Vagina (tissue), 2 donors: ENCODE measurements around the gene COL23A1.

Source experiments
- POLR2AphosphoS5 ChIP-seq, 2 donors: sonication (generic); formaldehyde crosslinking; IDR thresholded peaks; one replicate each; pipeline ENCODE4 v1.9.0; 2017; ENCODE audit warnings: antibody characterized with exemption in 2 of 2, mild to moderate bottlenecking in 2 of 2, low read depth in 1 of 2; ENCODE audit not compliant: insufficient read depth in 1 of 2
- TF ChIP-seq, protein P1 (sequence below), 3 experiments: fragments of 450-650 bp in 2 of 3; fragments of 200-600 bp in 1 of 3; sonication (generic) in 1 of 3; IDR thresholded peaks; one replicate each; pipeline ENCODE4 v1.5.1; 2017 to 2019; ENCODE audit warnings: antibody characterized with exemption in 3 of 3, mild to moderate bottlenecking in 2 of 3, moderate library complexity in 2 of 3

DNA sequence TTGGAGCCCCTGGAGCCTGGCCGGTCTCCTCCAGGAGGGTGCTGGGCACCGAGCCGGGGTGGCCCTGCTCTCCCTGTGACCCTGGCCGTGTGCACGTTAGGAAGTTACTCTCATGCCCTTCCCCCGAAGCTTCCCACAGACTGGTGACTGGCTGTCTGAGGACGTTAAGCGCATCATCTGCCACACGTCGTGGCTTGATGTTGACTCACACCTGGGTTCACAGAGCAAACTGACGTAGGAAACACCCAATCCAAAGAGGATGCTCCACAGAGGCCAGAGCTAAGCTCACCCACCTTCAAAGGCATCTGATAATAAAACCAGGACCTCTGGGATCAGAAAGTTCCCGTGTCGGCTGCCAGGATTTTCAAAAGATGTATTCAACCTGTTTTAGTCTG, 204.7 kb downstream of the COL23A1 start:
- TF ChIP-seq, protein P1, sequence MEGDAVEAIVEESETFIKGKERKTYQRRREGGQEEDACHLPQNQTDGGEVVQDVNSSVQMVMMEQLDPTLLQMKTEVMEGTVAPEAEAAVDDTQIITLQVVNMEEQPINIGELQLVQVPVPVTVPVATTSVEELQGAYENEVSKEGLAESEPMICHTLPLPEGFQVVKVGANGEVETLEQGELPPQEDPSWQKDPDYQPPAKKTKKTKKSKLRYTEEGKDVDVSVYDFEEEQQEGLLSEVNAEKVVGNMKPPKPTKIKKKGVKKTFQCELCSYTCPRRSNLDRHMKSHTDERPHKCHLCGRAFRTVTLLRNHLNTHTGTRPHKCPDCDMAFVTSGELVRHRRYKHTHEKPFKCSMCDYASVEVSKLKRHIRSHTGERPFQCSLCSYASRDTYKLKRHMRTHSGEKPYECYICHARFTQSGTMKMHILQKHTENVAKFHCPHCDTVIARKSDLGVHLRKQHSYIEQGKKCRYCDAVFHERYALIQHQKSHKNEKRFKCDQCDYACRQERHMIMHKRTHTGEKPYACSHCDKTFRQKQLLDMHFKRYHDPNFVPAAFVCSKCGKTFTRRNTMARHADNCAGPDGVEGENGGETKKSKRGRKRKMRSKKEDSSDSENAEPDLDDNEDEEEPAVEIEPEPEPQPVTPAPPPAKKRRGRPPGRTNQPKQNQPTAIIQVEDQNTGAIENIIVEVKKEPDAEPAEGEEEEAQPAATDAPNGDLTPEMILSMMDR (IDR thresholded peaks at IDR 0.05): no peak
- no peak for TF ChIP-seq POLR2AphosphoS5 (IDR thresholded peaks at IDR 0.05; ENCODE audit: insufficient read depth in 1 of 2, low read depth in 1 of 2)
